Liver (tissue), 3 donors: ENCODE measurements around the gene RAB30.

Experiments used
- EGR1 ChIP-seq, 2 donors: IDR thresholded peaks; 2 replicates each; pipeline ENCODE4 v1.6.1; 2016 to 2018; ENCODE audit warnings: antibody characterized with exemption in 2 of 2, low read depth in 2 of 2
- RXRA ChIP-seq, 2 donors: IDR thresholded peaks; 2 replicates each; pipeline ENCODE4 v1.6.1; 2017 to 2018; ENCODE audit warnings: antibody characterized with exemption in 2 of 2, mild to moderate bottlenecking in 1 of 2
- TAF1 ChIP-seq: conservative IDR thresholded peaks from 2 replicates; pipeline ENCODE4 v1.6.1; 2016; ENCODE audit warnings: antibody characterized with exemption, mild to moderate bottlenecking
- YY1 ChIP-seq: IDR thresholded peaks from 2 replicates; pipeline ENCODE4 v1.6.1; 2016; ENCODE audit warnings: antibody characterized with exemption, mild to moderate bottlenecking
- TF ChIP-seq, protein P1 (sequence below): fragments of 150-350 bp; IDR thresholded peaks from 2 replicates; pipeline ENCODE4 v1.5.1; 2017; ENCODE audit warnings: improper control_type of control experiment, low read depth, low read length; ENCODE audit not compliant: missing input control
- TF ChIP-seq, protein P2 (sequence below): IDR thresholded peaks from 2 replicates; pipeline ENCODE4 v1.6.1; 2016; ENCODE audit warnings: antibody characterized with exemption, mild to moderate bottlenecking
- TF ChIP-seq, protein P3 (sequence below): IDR thresholded peaks from 2 replicates; pipeline ENCODE4 v1.6.1; 2016; ENCODE audit warnings: antibody characterized with exemption
- TF ChIP-seq, protein P4 (sequence below): IDR thresholded peaks from 2 replicates; pipeline ENCODE4 v1.6.1; 2016; ENCODE audit warnings: antibody characterized with exemption
- TF ChIP-seq, protein P5 (sequence below): IDR thresholded peaks from 2 replicates; pipeline ENCODE4 v1.6.1; 2016; ENCODE audit warnings: antibody characterized with exemption
- donor health status: healthy.
- donor health status: healthy.

DNA sequence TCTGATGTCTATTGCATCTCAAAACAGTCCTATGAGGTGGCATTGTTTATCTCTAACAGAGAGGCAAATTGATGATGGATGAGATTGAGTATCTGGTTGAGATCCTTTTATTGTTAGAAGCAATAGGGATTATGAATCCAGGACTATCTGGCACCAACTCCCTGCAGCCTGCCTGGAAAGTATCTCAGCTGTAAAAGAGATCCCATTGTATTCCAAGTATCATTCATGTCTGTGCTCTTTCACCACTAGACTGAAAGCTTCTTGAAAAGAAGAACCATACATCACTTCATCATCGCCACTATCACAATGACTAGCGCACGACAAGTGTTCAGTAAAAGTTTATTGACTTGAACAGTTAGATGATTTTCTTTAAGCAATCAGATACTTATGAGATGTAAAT is 43.3 kb upstream of the RAB30 start:
- TF ChIP-seq, protein P1, sequence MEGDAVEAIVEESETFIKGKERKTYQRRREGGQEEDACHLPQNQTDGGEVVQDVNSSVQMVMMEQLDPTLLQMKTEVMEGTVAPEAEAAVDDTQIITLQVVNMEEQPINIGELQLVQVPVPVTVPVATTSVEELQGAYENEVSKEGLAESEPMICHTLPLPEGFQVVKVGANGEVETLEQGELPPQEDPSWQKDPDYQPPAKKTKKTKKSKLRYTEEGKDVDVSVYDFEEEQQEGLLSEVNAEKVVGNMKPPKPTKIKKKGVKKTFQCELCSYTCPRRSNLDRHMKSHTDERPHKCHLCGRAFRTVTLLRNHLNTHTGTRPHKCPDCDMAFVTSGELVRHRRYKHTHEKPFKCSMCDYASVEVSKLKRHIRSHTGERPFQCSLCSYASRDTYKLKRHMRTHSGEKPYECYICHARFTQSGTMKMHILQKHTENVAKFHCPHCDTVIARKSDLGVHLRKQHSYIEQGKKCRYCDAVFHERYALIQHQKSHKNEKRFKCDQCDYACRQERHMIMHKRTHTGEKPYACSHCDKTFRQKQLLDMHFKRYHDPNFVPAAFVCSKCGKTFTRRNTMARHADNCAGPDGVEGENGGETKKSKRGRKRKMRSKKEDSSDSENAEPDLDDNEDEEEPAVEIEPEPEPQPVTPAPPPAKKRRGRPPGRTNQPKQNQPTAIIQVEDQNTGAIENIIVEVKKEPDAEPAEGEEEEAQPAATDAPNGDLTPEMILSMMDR = no peak
- TF ChIP-seq, protein P2, sequence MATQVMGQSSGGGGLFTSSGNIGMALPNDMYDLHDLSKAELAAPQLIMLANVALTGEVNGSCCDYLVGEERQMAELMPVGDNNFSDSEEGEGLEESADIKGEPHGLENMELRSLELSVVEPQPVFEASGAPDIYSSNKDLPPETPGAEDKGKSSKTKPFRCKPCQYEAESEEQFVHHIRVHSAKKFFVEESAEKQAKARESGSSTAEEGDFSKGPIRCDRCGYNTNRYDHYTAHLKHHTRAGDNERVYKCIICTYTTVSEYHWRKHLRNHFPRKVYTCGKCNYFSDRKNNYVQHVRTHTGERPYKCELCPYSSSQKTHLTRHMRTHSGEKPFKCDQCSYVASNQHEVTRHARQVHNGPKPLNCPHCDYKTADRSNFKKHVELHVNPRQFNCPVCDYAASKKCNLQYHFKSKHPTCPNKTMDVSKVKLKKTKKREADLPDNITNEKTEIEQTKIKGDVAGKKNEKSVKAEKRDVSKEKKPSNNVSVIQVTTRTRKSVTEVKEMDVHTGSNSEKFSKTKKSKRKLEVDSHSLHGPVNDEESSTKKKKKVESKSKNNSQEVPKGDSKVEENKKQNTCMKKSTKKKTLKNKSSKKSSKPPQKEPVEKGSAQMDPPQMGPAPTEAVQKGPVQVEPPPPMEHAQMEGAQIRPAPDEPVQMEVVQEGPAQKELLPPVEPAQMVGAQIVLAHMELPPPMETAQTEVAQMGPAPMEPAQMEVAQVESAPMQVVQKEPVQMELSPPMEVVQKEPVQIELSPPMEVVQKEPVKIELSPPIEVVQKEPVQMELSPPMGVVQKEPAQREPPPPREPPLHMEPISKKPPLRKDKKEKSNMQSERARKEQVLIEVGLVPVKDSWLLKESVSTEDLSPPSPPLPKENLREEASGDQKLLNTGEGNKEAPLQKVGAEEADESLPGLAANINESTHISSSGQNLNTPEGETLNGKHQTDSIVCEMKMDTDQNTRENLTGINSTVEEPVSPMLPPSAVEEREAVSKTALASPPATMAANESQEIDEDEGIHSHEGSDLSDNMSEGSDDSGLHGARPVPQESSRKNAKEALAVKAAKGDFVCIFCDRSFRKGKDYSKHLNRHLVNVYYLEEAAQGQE = no peak
- TF ChIP-seq EGR1 (IDR thresholded peaks at IDR 0.05; ENCODE audit: low read depth in 2 of 2) (no peak), YY1 (no peak), TAF1 (no peak), RXRA (IDR thresholded peaks at IDR 0.05) (no peak)
- TF ChIP-seq, protein P3, sequence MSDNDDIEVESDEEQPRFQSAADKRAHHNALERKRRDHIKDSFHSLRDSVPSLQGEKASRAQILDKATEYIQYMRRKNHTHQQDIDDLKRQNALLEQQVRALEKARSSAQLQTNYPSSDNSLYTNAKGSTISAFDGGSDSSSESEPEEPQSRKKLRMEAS = no peak
- TF ChIP-seq, protein P4, sequence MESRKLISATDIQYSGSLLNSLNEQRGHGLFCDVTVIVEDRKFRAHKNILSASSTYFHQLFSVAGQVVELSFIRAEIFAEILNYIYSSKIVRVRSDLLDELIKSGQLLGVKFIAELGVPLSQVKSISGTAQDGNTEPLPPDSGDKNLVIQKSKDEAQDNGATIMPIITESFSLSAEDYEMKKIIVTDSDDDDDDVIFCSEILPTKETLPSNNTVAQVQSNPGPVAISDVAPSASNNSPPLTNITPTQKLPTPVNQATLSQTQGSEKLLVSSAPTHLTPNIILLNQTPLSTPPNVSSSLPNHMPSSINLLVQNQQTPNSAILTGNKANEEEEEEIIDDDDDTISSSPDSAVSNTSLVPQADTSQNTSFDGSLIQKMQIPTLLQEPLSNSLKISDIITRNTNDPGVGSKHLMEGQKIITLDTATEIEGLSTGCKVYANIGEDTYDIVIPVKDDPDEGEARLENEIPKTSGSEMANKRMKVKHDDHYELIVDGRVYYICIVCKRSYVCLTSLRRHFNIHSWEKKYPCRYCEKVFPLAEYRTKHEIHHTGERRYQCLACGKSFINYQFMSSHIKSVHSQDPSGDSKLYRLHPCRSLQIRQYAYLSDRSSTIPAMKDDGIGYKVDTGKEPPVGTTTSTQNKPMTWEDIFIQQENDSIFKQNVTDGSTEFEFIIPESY = no peak
- TF ChIP-seq, protein P5, sequence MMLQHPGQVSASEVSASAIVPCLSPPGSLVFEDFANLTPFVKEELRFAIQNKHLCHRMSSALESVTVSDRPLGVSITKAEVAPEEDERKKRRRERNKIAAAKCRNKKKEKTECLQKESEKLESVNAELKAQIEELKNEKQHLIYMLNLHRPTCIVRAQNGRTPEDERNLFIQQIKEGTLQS = no peak
